A673 (cell line): ENCODE data around the gene OTX1. TPM values are rescaled to one million over a fixed set of nuclear protein-coding genes. Genes with fewer than 3 reads are reported as not detected.

Experiments
- BruUV-seq: library from RNA; stranded (reverse); fragments of 400-500 nt; replicated peaks from 2 replicates; lab custom pipeline; 2021; lab: Mats Ljungman, UMichigan
- CTCF ChIA-PET: fragments of 300-600 bp; sonication (Branson Sonifier 250); formaldehyde crosslinking; loops from one replicate; lab custom pipeline; 2022; ENCODE audit warnings: antibody characterized with exemption; lab: Charles Lee
- POLR2A ChIA-PET: fragments of 300-600 bp; sonication (Branson Sonifier 250); formaldehyde crosslinking; loops from one replicate; lab custom pipeline; 2022; ENCODE audit warnings: antibody characterized with exemption; ENCODE audit not compliant: low non-redundant PET; lab: Charles Lee
- DNase-seq: peaks from one replicate; pipeline ENCODE4 v3.0.0-alpha.2; 2015; ENCODE audit warnings: low spot score
- H3K27ac ChIP-seq: fragments of 200-600 bp; sonication (generic); 2 replicates; pipeline ENCODE4 v1.5.1; 2016; ENCODE audit warnings: mixed run types, low read depth, mild to moderate bottlenecking, mixed read lengths, antibody characterized with exemption, low read length; ENCODE audit not compliant: poor library complexity, severe bottlenecking
- H3K27me3 ChIP-seq: fragments of 200-600 bp; sonication (generic); replicated peaks from 2 replicates; pipeline ENCODE4 v1.6.1; 2017; ENCODE audit warnings: mixed run types, low read depth, mild to moderate bottlenecking, mixed read lengths, antibody characterized with exemption, low read length; ENCODE audit not compliant: insufficient read depth, poor library complexity
- H3K36me3 ChIP-seq: fragments of 200-600 bp; sonication (generic); 2 replicates; pipeline ENCODE4 v1.6.1; 2016; ENCODE audit warnings: mixed run types, mild to moderate bottlenecking, mixed read lengths, antibody characterized with exemption, low read length; ENCODE audit not compliant: insufficient read depth, poor library complexity, severe bottlenecking
- H3K4me1 ChIP-seq: fragments of 200-600 bp; sonication (generic); 2 replicates; pipeline ENCODE4 v1.6.1; 2017; ENCODE audit warnings: mixed run types, mild to moderate bottlenecking, mixed read lengths, antibody characterized with exemption, low read length; ENCODE audit not compliant: insufficient read depth, poor library complexity, severe bottlenecking
- H3K4me3 ChIP-seq: fragments of 200-600 bp; sonication (generic); 2 replicates; pipeline ENCODE4 v1.5.1; 2016; ENCODE audit warnings: low read depth, mixed run types, mild to moderate bottlenecking, mixed read lengths, low read length; ENCODE audit not compliant: poor library complexity, severe bottlenecking
- H3K9me3 ChIP-seq: fragments of 200-600 bp; sonication (generic); 2 replicates; pipeline ENCODE4 v1.6.1; 2016; ENCODE audit warnings: mixed run types, low read depth, mild to moderate bottlenecking, mixed read lengths, antibody characterized with exemption, low read length; ENCODE audit not compliant: poor library complexity, severe bottlenecking
- CTCF ChIP-seq: fragments of 300-800, 200-600 bp; sonication (generic); conservative IDR thresholded peaks from 2 replicates; pipeline ENCODE4 v1.5.1; 2017; ENCODE audit warnings: low read depth, mild to moderate bottlenecking, antibody characterized with exemption, low read length, moderate library complexity, mixed read lengths
- EZH2 ChIP-seq: fragments of 200-600 bp; sonication (generic); IDR thresholded peaks from 2 replicates; pipeline ENCODE4 v1.6.1; 2017; ENCODE audit warnings: borderline replicate concordance, low read depth, mild to moderate bottlenecking, mixed read lengths, antibody characterized with exemption, low read length; ENCODE audit not compliant: poor library complexity, severe bottlenecking
- intact Hi-C: fragments of 100-400 bp; cut with micrococcal nuclease; formaldehyde crosslinking; loops from one replicate; pipeline ENCODE4 v1.10.0; 2022; ENCODE audit not compliant: unreplicated experiment
- total RNA-seq: library from RNA; stranded (reverse); gene quantifications from 2 replicates; pipeline ENCODE4 v1.2.3, GENCODE V29; 2021

OTX1 gene
- total RNA-seq, 1 experiment from 2014 or later, result 1.1 TPM

DNA sequence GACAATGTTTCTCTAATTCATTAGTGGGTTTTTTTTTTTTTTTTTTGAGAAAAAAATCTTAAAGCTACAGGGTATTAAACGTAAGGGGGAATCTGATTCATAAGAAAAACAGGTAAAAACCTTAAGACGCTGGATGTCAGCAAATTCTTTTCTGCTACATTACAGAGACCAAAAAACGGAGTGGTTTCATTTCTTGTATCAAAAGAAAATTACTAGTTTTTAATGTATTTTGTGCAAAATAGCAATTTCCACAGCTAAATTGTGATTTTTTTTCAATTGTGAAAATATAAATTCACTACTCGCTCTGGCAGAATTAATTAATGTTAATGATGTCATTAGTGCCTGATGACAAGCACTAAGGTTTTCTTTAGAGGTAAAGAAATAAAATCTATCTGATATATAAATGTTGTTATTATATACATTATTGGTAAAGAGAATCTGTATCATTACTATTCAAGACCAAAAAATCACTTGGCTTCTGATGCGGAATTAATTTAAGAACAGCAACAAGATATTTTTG lies 9.9 kb downstream of the OTX1 start:
- H3K4me1 ChIP-seq, result peaks cover 4% of the 10 kb centered on the region
- H3K4me3 ChIP-seq, result no peak overlapping the region
- ChIA-PET POLR2A (interaction anchor here (0.6 to 0.7 kb wide), 2 partner anchors 127 to 528 kb away, joined by 3 to 6 read pairs; partner anchors contain the start of gene MDH1), CTCF (interaction anchor here (0.6 kb wide), 1 partner anchor 604 kb away, joined by 6 read pairs; no protein-coding TSS in a partner anchor)
- H3K9me3 ChIP-seq, result no peaks in the 10 kb centered on the region
- no peak for DNase-seq
- no peak overlapping the region for H3K27ac ChIP-seq
- intact Hi-C loops, result no loop called here
- H3K36me3 ChIP-seq, result no peaks in the 10 kb centered on the region
- BruUV-seq, result no TSS peak
- peaks cover 80% of the 10 kb centered on the region for H3K27me3 ChIP-seq
- TF ChIP-seq EZH2 (no peak), CTCF (no peak)

- intact Hi-C loops, result no loop called here
Observed at GRCh38 chr2:63064197-63064596, 13.6 kb downstream of the OTX1 start.

DNA sequence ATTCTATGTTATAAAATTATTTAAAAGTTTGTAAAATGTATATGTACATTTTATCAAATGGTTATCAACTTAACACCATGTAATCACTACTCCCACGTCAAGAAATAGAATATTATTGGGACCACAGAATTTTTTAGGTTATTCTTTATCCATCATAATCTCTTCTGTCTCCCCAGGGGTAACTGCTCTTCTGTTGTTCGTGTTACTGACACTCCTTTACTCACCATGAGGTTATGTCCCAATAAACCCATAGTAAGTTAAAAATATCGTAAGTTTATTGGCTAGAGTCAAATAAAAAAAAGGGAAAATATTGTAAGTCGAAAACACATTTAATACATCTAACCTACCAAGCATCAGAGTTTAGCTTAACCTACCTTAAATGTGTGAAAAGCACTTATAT lies 14.0 kb downstream of the OTX1 start:
- peaks cover 97% of the 10 kb centered on the region for H3K27me3 ChIP-seq
- H3K36me3 ChIP-seq, result no peaks in the 10 kb centered on the region
- H3K27ac ChIP-seq, result no peak overlapping the region
- BruUV-seq, result no TSS peak
- POLR2A ChIA-PET, result no interaction called here
- intact Hi-C loops, result no loop called here
- H3K9me3 ChIP-seq, result no peaks in the 10 kb centered on the region
- H3K4me3 ChIP-seq, result no peak overlapping the region
- TF ChIP-seq EZH2 (no peak), CTCF (no peak)
- CTCF ChIA-PET, result no interaction called here
- DNase-seq, result no peak
- H3K4me1 ChIP-seq, result no peaks in the 10 kb centered on the region

More at GRCh38 chr2:63064197-63064596, 13.6 kb downstream of the OTX1 start:
- ChIA-PET POLR2A (interaction anchor here (0.6 kb wide), 1 partner anchor 99 kb away, joined by 3 read pairs; no protein-coding TSS in a partner anchor), CTCF (no interaction called here)
- no TSS peak for BruUV-seq
- Histone ChIP-seq H3K4me3 (no peak overlapping the region), H3K36me3 (no peaks in the 10 kb centered on the region), H3K27me3 (peaks cover 98% of the 10 kb centered on the region), H3K9me3 (no peaks in the 10 kb centered on the region), H3K27ac (no peak overlapping the region), H3K4me1 (peaks cover 4% of the 10 kb centered on the region)
- no peak for TF ChIP-seq EZH2
- no peak for TF ChIP-seq CTCF
- no peak for DNase-seq
